ENCODE data around the gene FANK1.
"Not testable (repeated sequence)": the region's sequence is repeated elsewhere in the genome, so short reads cannot be mapped to it uniquely, and the experiment has no call there.

The FANK1 gene

GRCh38 chr10:125892402-125892801 lies 4.0 kb upstream of the FANK1 start:
- FAIRE-seq = not testable (repeated sequence)

GRCh38 chr10:125894176-125894575 lies 2.2 kb upstream of the FANK1 start:
- FAIRE-seq = not testable (repeated sequence)

GRCh38 chr10:125895130-125896087 lies 955 bp upstream of the FANK1 start:
- FAIRE-seq = not testable (repeated sequence)

- not testable (repeated sequence) for FAIRE-seq
Measured at GRCh38 chr10:125897317-125897716, 953 bp downstream of the FANK1 start.

- not testable (repeated sequence) for FAIRE-seq
Measured at GRCh38 chr10:125900963-125901362, 4.6 kb downstream of the FANK1 start.

GRCh38 chr10:125903135-125903640 lies 6.8 kb downstream of the FANK1 start:
- not testable (repeated sequence) for FAIRE-seq

- not testable (repeated sequence) for FAIRE-seq
Measured at GRCh38 chr10:125905069-125905994, 9.0 kb downstream of the FANK1 start.

GRCh38 chr10:125907598-125907997 lies 11.2 kb downstream of the FANK1 start:
- FAIRE-seq = not testable (repeated sequence)

- not testable (repeated sequence) for FAIRE-seq
Measured at GRCh38 chr10:125908813-125909212, 12.4 kb downstream of the FANK1 start.

GRCh38 chr10:125909491-125909890 lies 13.1 kb downstream of the FANK1 start:
- FAIRE-seq = not testable (repeated sequence)

- no peak for FAIRE-seq
Measured at GRCh38 chr10:125911145-125911544, 14.8 kb downstream of the FANK1 start.

GRCh38 chr10:125911990-125912389 lies 15.6 kb downstream of the FANK1 start:
- FAIRE-seq = no peak

GRCh38 chr10:125913277-125913676 lies 16.9 kb downstream of the FANK1 start:
- not testable (repeated sequence) for FAIRE-seq

GRCh38 chr10:125916977-125917376 lies 20.6 kb downstream of the FANK1 start:
- FAIRE-seq = no peak

- FAIRE-seq = not testable (repeated sequence)
Measured at GRCh38 chr10:125917704-125918361, 21.5 kb downstream of the FANK1 start.

GRCh38 chr10:125921643-125922306 lies 25.4 kb downstream of the FANK1 start:
- FAIRE-seq = not testable (repeated sequence)

- FAIRE-seq = no peak
Measured at GRCh38 chr10:125925262-125925834, 29.0 kb downstream of the FANK1 start.

GRCh38 chr10:125926247-125926646 lies 29.9 kb downstream of the FANK1 start:
- peak; percentile 65 for FAIRE-seq

- not testable (repeated sequence) for FAIRE-seq
Measured at GRCh38 chr10:125927265-125927664, 30.9 kb downstream of the FANK1 start.

GRCh38 chr10:125928928-125929585 lies 32.7 kb downstream of the FANK1 start:
- no peak for FAIRE-seq

GRCh38 chr10:125929618-125930017 lies 33.3 kb downstream of the FANK1 start:
- FAIRE-seq = no peak
